ENCODE data around the gene TNNT1.

GRCh38 chr19:55146705-55147273 lies 2.2 kb downstream of the TNNT1 start:
- no peak for TF ChIP-seq SUZ12 (IDR thresholded peaks at IDR 0.05; ENCODE audit: extremely low read depth, insufficient read depth, insufficient read length)
- TF ChIP-seq ZNF274 (IDR thresholded peaks at IDR 0.05; ENCODE audit: low read depth, low read length) = no peak

Data from NT2/D1 (cell line).